Lung microvascular endothelial cell (primary cell): ENCODE data around the gene CLCNKA. TPM values are rescaled to one million over a fixed set of nuclear protein-coding genes. Genes with fewer than 3 reads are reported as not detected.

Experiments
- DNase-seq, 2 donors: peaks; one replicate each; pipeline versions ENCODE4 v3.0.0 to v3.0.0-alpha.2; 2010; ENCODE audit warnings: low read depth in 2 of 2
- total RNA-seq: library from RNA; depleted of rRNA; stranded (reverse); fragments of >200 nt; gene quantifications from 2 replicates; pipeline ENCODE4 v1.2.1, GENCODE V29; 2014

Gene CLCNKA
- total RNA-seq, 1 donor from 2014 or later, result not detected

GRCh38 chr1:16077406-16078245 is 55.8 kb downstream of the CLCNKA start:
- DNase-seq, result no peak

DNA sequence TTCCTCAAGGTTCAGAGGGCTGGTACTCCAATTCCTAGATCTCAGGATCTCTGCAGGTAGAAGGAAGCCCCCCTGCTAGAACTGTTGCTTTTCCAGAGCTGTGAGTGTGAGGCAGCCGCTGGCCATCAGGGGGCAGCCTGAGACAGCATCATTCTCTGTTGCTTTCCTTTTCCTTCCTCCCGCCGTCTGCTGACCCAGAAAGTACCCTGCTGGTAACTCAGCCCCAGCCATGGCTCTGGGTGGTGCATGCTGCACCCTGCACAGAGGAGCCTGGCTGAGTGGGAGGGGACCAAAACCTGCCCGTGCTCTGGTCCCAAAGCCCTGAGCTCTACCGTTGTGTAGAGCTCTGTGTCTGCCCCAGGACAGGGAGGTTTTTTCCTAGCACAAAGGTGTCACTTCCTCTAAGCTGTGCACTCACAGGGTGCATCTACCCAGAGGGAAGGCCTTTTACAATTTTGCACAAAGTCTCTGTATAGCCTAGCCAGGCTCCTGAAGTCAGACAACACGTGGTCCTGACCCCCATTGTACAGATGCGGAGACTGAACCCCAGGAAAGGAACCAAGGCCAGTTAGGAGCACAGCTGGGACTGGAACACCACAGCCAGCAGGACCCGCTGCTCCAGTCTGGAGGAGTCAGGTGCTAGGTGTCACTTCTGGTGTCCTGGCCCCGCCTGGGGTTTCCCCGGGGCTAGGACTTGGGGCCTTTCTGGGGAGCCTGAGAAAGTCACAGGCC is 57.3 kb downstream of the CLCNKA start:
- peak; percentile 70 to 81 for DNase-seq

- DNase-seq, result no peak
Measured at GRCh38 chr1:16080422-16081150, 58.8 kb downstream of the CLCNKA start.

DNA sequence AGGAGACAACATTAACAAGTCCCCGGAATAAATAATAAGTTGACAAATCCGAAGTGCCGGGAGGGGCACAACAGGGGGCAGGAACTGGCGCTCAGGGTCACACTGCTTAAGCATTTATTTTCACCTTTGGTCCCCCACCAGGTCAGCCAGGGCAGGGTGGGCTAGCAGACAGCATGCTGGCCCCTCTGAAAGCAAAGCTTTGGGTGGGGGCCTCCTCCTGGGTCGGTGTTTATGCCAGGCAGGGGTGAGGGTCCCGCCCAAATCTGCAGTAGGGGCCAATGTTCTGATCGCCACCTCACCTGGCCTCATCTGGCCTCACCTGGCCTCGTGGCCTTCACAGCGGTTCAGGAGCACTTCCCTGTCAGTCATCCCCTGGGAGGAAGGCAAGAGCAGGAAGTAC is 59.8 kb downstream of the CLCNKA start:
- DNase-seq, result no peak

DNA sequence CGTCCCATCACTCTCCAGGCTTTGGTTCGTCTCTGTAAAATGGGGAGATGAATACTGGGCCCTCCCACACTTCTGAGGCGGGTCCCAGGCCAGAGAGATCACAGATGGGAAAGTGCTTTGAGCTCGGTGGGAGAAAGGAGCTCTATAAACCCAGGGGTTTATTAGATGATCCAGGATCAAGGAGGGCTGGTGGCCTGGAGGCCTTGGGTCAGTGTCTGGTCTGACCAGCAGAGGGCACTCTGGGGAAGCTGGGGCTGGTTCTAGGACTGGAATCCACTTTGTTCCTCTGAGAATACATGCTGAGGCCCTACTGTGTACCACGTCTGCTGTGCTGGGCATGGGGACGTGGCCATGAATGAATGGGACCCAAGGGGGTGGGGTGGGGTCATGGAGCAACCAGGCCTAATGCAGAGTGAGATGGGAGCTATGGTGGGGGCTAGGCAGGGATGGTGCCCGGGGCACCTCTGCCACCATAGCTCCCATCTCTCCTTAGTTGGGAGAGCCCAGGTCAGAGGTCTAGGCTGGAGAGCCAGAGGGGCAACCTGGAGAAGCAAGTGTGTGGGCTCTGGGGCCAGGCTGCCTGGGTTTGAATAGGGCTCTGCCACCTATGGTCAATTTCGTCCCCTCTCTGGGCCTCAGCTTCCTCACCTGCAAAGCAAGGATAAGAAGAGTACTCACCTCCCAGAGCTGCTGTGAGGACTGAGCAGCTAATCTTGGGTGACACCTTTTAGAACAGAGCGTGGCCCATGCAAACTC is 60.6 kb downstream of the CLCNKA start:
- peak; percentile 66 to 77 for DNase-seq

DNA sequence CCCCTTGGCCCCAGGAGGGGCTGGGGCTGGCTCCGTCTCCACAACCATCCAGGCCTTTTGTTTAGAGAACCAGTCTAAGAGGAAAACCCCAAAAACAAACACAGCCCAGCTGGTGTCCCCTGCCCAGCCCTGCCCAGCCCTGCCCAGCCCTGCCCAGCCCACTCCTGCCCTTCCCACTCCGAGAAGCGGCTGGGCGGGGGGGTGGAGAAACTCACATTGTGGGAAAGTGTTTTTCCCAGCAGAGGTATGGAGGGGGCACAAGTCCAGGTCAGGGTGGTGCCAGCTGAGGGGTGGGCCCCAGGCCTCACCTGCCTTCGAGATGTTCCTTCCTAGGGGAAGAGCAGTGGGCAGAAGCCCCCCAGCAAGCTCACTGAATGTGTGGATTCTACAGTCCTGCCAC is 61.6 kb downstream of the CLCNKA start:
- no peak for DNase-seq

Other genes with a start within 250 kb of the CLCNKA start
- gene UQCRHL, start 214.4 kb upstream of the CLCNKA start, total RNA-seq, result 3.3 and 6.3 TPM in 2 replicates
- gene SPEN, start 174.3 kb upstream of the CLCNKA start, total RNA-seq, result 9.8 and 11.3 TPM in 2 replicates
- gene ZBTB17, start 45.9 kb upstream of the CLCNKA start, total RNA-seq, result 28.8 and 49.2 TPM in 2 replicates
- gene SRARP, start 17.8 kb upstream of the CLCNKA start, total RNA-seq, result 0.44 and 0.99 TPM in 2 replicates
- gene HSPB7, start 4.0 kb upstream of the CLCNKA start, total RNA-seq, result not detected in 2 replicates
- gene CLCNKB, start 21.7 kb downstream of the CLCNKA start, total RNA-seq, result under 0.01 TPM in 1 of 2 replicates, not detected in the other
- gene FAM131C, start 51.6 kb downstream of the CLCNKA start, total RNA-seq, result 0.22 TPM in 1 of 2 replicates, not detected in the other
- gene EPHA2, start 134.0 kb downstream of the CLCNKA start, total RNA-seq, result 68.6 and 122 TPM in 2 replicates
- gene ARHGEF19, start 190.6 kb downstream of the CLCNKA start, total RNA-seq, result 3.3 and 4.6 TPM in 2 replicates
- 6.7 and 7.2 TPM in 2 replicates for gene CPLANE2, start 215.1 kb downstream of the CLCNKA start, total RNA-seq